NOMO-1 (cell line): ENCODE measurements around the gene PLD2.
A peak's percentile ranks its signal among the peaks of the same experiment; 100 is the strongest.

ENCODE experiments used
- DNase-seq, 2 experiments: peaks; one replicate each; lab custom pipeline; 2025; ENCODE audit not compliant: unreplicated experiment in 2 of 2; lab: John Stamatoyannopoulos, UW

PLD2 gene, protein sequence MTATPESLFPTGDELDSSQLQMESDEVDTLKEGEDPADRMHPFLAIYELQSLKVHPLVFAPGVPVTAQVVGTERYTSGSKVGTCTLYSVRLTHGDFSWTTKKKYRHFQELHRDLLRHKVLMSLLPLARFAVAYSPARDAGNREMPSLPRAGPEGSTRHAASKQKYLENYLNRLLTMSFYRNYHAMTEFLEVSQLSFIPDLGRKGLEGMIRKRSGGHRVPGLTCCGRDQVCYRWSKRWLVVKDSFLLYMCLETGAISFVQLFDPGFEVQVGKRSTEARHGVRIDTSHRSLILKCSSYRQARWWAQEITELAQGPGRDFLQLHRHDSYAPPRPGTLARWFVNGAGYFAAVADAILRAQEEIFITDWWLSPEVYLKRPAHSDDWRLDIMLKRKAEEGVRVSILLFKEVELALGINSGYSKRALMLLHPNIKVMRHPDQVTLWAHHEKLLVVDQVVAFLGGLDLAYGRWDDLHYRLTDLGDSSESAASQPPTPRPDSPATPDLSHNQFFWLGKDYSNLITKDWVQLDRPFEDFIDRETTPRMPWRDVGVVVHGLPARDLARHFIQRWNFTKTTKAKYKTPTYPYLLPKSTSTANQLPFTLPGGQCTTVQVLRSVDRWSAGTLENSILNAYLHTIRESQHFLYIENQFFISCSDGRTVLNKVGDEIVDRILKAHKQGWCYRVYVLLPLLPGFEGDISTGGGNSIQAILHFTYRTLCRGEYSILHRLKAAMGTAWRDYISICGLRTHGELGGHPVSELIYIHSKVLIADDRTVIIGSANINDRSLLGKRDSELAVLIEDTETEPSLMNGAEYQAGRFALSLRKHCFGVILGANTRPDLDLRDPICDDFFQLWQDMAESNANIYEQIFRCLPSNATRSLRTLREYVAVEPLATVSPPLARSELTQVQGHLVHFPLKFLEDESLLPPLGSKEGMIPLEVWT

DNA sequence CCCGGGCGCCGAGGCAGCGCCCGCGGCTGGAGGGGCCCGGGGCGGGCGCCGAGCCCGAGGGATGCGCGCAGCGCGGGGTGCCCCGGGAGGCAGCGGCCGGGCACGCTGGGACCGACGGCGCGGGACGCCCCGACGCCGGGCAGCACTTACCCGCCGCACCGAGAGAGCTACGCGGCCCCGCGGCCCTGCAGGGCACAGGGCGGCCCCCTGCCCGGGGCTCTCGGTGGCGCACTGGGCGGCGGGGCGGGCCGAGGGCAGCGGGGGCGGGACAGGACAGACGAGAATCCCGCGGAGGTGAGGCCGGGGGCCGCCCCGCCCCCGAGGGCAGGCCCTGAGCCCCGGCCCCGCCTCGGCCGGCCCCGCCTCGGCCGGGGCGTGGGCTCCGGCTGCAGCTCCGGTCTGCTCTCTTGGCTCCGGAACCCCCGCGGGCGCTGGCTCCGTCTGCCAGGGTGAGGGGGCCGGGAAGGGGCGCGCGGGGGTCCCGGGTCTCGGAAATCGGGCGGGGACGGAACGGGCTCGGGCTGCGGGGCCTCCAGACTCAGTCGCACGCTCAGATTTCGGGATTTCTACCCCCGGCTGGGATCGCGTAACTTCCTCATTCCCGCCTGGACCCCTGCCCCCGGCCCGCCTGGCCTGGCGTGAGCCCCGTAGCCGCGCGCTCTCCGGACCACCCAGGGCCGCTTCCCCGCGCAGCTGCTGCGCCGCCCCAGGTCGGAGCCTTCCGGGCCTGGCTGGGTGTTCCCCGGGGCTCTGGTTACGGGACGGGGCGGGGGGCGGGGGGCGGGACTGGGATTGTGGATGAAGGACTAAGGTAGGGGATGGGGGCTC lies at the start of gene PLD2:
Gene PLD2, plus strand, starts transcription at position 376 of the 828 bp plus-strand sequence. CDS start 621 bp downstream, outside the sequence.
- peak; percentile 76 to 90 for DNase-seq

DNA sequence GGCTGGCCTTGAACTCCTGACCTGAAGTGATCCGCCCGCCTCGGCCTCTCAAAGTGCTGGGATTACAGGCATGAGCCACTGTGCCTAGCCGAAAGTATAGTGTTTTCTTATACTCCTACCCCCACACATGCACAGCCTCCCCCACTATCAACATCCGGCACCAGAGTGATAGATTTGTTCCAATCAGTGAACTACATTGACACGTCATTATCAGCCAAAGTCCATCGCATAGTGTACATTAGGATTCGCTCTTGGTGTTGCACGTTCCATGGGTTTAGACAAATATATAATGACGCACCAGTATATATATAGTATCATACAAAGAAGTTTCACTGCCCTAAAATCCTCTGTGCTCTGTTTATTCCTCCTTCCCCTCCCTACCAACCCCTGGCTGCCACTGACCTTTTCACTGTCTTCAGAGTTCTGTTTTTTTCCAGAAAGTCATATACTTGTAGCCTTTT lies 47.1 kb upstream of the PLD2 start:
- peak in 1 of 2 experiments; percentile 58 for DNase-seq

DNA sequence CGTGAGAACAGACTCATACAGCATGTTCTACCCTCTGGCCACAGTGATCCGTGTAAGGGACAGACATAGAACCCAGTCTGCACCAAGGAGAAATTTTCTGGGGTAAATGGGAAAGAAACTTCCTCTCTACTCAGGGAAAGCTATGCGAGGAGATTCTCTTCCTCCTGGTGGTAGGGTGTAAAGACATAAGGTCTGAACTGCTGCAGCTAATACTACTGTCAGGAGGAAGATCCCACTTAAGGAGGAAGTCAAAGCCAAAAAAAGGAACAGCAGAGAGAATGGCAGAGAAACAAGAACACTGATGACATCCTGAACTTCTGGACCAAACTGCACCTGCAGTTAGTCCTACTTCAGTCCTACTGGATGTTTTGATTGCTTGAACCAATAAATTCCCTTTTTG lies 42.4 kb upstream of the PLD2 start:
- peak in 1 of 2 experiments; percentile 69 for DNase-seq

DNA sequence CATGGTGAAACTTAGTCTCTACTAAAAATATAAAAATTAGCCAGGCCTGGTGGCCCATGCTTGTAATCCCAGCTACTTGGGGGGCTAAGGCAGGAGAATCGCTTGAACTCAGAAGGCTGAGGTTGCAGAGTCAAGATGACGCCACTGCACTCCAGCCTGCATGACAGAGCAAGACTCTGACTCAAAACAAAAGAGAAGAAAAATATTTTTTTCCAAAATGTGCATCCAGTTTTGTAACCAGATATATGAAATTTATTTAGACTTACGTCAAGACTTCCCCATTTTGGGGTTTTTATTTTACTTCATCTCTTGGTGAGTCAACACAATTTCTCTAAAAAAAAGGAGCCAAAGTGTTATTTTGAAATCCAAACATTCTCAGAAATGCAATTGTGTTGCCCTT lies 40.8 kb upstream of the PLD2 start:
- DNase-seq: peak; percentile 37 to 78

DNA sequence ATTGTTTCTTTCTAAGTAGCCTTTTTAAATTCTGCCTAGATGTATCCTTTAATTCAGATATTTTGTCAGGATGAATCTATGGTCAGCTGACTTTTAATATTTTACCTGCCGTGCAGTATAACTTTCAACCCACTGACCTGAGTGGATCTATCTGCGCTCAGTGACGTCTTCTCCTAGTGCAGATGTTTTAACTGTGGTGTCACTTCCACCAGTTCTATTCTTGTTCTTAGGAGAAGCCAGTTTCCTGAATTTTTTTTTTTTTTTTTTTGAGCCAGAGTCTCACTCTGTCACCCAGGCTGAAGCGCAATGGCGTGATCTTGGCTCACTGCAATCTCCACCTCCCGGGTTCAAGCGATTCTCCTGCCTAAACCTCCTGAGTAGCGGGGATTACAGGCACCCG lies 40.2 kb upstream of the PLD2 start:
- no peak for DNase-seq

DNA sequence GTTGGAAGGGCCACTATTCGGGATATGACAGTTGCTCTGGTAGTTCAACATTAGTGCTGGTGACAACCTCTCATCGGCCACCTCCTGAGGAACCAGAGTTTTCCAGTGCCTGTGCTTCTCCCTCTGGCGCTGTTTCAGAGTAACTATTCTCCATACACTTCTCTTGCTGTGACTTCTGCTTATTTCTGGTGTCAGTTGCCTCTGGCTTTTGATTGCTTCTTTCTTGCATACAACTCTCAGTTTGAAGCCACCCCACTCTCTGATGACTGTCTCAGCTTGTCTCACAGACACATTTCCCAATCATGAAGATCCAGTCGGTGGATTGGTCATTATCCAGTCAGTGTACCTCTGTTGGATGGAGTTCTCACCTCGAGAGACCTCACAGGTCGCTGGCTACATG lies 38.7 kb upstream of the PLD2 start:
- DNase-seq: peak; percentile 48 to 49

DNA sequence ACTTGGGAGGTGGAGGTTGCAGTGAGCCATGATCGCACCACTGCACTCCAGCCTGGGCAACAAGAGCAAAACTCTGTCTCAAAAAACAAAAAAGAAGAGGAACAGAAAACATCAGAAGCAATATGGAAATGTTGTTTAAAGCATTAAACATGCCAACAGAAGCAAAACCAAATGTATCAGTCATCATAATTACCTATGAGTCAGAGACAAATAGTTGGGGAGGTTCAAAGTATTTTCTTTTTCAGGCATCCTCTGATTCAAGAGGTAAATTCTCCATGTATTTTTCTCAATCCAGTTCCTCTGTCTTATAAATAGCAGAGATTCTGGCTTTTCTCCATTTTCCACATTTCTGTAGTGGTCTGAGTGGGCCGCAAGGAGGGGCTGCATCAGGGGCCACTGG lies 37.3 kb upstream of the PLD2 start:
- no peak for DNase-seq

DNA sequence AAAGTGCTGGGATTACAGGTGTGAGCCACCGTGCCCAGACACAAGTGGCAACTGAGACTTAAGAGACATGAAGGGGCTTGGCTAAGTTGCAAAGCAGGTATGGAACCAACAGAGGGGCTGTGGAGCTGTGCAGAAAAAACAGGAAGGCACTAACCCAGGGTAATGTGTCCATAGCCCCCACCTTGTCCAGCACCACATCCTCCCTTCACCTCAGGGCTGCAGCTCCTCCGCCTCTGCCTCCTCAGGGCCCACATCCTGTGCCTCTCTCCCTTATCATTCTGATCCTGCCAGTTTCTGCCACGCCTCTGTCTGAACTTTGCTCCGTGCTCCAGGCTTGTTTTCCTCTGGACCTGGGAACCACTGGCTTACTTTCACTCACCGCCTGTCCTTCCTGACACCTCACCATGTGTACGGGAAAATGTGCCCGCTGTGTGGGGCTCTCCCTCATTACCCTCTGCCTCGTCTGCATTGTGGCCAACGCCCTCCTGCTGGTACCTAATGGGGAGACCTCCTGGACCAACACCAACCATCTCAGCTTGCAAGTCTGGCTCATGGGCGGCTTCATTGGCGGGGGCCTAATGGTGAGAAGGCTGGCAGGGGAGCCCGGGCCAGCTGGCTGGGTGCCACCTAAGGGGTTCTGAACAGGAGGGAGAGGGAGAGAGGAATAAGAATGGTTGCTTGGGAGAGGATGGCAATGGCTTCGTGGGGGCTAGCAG lies 35.3 kb upstream of the PLD2 start, which contains the start of gene TM4SF5:
Gene TM4SF5, plus strand, starts transcription at position 368 of the 716 bp plus-strand sequence. Its CDS starts 37 bp downstream, at position 405.
- DNase-seq: no peak

DNA sequence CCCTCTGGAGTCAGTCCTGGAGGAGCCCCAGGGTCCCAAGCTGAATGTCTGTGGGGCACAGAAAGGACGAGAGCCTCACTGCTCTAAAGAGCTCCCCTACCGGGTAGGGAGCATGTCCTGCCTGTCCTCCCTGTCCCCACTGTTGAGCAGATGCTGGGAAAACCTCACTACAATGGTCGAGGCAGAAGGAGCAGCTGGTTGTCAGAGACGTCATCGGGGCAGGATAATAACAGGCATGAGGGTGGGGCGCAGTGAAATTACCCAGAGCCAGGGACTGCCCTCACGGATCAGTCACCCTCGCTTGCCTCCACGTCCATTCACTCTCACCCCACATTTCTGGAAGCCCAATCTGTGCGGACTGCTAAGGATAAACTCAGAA lies 34.7 kb upstream of the PLD2 start:
- DNase-seq: no peak

DNA sequence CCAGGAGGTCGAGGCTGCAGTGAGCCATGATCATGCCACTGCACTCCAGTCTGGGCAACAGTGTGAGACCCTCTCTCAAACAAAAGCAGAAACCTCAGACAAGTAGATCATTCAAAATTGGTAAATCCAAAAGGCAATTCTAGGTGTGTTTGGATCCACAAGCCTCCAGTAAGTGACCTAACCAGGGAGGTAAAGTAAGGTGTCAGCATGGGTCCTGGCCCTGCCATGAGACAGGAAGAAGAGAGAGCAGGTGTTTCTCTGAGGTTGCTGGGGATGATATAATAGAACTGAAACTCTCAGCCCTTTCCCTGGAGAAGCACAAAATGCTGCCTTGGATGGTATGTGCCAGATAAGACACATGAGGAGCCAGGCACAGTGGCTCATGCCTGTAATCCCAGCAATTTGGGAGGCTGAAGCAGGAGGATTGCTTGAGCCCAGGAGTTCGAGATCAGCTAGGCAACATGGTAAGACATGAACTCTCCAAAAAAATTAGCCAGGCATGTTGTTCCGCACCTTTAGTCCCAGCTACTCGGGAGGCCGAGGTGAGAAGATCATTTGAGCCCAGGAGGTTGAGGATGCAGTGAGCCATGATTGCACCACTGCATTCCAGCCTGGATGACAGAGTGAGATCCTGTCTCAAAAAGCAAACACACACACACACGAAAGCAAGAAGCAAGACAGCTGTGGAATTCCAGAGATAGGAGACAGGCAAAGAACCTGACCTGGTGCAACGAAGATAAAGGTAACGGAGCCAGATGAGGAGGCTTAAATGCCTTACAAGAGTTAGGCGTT lies 28.8 kb upstream of the PLD2 start:
- no peak for DNase-seq

DNA sequence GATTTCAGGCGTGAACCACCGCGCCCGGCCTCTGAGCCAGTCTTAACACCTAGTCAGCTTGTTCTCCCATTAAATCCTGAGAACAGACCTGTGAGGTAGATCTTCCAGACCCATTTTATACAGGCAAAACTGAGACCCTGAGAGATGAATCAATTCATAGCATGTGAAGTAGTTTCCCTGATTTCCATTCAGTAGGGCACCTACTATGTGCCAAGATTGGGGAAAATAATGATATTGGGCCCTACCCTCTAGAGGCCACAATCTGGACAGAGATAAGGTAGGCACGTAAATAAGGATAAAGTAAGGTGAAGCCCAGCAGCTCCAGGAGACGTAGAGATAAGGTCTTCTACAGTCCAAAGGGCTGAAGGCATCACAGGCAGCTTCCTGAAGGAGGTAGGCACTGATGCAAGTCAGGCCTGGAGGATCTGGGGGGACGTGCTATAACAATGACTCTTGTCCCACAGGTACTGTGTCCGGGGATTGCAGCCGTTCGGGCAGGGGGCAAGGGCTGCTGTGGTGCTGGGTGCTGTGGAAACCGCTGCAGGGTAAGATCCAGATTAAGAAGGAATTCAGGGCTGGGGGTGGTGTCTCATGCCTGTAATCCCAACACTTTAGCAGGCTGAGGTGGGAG lies 26.5 kb upstream of the PLD2 start:
- no peak for DNase-seq

DNA sequence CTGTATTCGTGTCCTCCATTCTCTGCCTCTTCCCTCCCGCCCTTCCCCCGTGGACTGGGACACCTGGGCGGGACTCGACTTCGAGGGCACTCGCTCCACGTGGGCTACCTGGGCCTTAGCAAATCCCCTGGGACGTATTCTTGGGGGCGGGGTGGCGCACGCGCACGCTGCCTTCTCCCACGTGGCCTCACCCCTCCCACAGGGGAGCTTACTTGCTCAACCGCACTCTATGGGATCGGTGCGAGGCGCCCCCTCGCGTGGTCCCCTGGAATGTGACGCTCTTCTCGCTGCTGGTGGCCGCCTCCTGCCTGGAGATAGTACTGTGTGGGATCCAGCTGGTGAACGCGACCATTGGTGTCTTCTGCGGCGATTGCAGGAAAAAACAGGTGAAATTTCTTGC lies 24.3 kb upstream of the PLD2 start:
- no peak for DNase-seq

DNA sequence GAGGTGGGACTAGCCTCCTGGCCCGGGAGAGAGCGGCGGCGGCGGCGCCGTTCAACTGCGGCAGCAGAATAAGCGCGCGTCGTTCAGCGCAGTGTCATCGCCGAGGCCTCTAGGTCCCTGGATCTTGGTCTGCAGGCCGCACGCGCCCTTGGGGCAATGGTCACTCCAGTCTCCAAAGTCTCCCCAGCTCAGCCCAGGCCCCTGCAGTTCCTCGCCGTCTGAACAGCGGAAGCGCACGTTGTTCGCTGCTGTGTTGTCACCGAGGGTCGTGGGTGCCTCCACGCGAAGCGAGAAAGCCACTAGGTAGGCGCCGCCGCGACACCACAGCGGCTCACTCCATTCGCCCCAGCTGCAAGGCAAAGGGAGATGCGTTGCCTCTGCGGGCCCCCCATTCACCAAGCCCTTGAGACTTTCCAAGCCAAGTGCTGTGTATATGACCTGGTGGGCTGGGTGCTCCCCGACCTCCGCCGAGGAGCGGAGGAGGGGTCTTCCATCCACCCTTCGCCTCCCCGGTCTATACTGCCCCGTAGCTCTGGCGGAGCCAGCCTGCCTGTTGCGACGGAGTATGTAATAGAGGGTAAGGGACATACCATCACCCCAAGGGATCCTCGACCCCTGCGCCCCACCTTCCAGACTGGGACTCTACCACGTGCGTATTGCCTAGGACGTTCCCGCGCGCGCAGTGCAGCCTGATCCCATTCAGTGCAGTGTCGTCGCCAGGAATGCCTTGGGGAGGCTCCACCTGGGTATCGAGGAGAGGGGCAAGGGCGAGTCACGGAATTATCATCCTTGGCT lies 21.4 kb upstream of the PLD2 start:
- DNase-seq: no peak

DNA sequence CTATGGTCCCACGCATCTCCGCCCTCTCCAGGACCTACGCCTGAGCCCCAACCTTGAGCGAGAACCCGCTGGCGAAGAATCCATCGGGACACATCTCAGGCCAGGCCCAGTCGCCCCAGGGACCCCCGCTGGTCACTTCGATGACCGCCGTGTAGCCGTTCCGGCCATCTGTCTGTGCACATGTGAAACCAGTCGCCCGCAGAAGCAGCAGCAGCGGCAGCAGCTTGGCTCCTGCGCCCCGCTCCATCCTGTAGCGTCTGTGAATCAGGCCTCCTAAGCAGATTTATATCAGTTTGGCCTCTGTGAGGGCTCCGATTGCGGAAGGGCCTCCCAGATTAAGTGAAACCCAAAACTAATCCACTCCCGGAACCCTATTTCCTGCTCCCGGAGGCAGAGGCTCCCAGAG lies 20.8 kb upstream of the PLD2 start, which contains the start of gene VMO1:
Gene VMO1, minus strand, starts transcription at position 259 of the 406 bp plus-strand sequence. Its CDS starts 12 bp downstream, at position 247.
- DNase-seq: no peak

DNA sequence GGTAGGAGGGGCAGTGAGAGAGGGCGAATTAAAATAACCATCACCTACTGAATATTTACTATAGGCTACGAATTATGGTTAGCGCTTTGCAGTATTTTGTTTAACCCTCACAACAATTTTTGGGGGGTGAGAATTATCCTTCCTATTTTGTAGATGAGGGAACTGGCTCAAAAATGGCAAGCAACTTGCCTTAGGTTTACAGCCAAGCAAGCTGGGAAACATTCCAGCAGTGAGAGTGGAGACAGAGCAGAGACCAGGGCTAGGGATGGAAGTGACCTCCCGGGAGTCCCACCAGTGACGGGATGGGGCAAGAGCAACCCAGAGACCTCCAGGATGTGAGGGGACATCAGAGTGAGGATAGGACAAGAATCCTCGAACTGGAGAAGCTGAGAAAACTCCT lies 20.4 kb upstream of the PLD2 start:
- no peak for DNase-seq

DNA sequence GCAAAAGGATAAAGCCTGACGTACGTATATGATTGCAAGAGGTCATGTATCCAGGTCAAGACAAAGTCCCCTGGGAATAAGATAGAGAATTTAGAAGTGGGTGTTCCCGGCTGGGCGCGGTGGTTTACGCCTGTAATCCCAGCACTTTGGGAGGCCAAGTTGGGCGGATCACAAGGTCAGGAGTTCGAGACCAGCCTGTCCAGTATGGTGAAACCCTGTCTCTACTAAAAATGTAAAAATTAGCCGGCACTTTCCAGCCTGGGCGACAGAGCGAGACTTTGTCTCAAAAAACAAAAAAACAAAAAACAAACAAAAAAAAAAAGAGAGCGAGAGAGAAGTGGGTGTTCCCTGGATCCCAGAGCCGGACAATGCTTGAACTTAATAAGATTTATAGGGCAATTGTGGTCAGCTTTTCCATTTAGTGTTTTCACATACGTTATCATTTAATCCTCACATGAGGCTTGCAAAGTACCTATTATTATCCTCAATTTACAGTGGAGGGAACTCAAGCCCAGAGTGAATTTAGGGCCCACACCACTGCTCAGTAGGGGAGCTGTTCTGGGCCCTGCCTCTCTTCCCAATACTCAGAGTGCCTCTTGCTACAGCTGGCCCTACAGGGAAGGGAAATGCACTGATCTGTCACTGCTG lies 18.7 kb upstream of the PLD2 start:
- DNase-seq: no peak
